GM21619 (cell line): ENCODE measurements around the gene OTUD5.
"Not testable (repeated sequence)": the region's sequence is repeated elsewhere in the genome, so short reads cannot be mapped to it uniquely, and the experiment has no call there.

Source experiments
- ATAC-seq: cut with Tn5 transposase; IDR thresholded peaks from one replicate; pipeline ENCODE4 v1.9.1; 2021; ENCODE audit not compliant: unreplicated experiment

The OTUD5 gene, protein sequence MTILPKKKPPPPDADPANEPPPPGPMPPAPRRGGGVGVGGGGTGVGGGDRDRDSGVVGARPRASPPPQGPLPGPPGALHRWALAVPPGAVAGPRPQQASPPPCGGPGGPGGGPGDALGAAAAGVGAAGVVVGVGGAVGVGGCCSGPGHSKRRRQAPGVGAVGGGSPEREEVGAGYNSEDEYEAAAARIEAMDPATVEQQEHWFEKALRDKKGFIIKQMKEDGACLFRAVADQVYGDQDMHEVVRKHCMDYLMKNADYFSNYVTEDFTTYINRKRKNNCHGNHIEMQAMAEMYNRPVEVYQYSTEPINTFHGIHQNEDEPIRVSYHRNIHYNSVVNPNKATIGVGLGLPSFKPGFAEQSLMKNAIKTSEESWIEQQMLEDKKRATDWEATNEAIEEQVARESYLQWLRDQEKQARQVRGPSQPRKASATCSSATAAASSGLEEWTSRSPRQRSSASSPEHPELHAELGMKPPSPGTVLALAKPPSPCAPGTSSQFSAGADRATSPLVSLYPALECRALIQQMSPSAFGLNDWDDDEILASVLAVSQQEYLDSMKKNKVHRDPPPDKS

DNA sequence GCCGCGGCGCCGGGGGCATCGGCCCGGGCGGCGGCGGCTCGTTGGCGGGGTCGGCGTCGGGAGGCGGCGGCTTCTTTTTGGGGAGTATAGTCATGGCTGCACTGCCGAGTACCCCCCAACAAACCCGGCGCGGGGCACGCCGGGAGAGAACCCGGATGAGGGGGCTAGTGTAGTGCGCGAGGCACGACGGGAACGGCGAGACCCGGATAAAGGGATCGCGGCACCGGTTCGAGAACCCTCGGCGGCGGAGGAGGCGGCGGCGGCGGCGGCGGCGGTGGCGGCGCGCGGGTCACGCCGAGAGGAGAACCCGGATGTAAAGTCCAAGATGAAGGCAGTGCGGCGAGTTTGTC, at the start of gene OTUD5:
Gene OTUD5 (minus strand): TSS at position 131 of the 350 bp plus-strand sequence. CDS start 37 bp downstream, at position 94.
- ATAC-seq: peak; percentile 42

DNA sequence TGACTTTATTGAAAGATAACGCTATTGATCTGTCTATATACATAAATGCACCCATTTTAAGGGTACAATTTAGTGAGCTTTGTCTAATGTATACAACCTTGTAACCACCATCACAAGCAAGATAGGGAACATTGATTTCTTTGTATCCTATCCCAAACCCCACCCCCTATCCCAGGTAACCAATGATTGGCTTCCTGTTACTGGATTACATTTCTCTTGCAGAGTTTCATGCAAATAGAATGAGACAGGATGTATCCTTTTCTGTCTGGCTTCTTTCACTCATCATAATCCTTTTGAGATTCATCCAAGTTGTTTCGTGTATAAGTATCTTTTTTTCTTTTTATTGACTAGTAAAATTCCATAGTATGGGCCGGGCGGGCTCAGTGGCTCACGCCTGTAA, 46.3 kb upstream of the OTUD5 start:
- ATAC-seq: no peak

DNA sequence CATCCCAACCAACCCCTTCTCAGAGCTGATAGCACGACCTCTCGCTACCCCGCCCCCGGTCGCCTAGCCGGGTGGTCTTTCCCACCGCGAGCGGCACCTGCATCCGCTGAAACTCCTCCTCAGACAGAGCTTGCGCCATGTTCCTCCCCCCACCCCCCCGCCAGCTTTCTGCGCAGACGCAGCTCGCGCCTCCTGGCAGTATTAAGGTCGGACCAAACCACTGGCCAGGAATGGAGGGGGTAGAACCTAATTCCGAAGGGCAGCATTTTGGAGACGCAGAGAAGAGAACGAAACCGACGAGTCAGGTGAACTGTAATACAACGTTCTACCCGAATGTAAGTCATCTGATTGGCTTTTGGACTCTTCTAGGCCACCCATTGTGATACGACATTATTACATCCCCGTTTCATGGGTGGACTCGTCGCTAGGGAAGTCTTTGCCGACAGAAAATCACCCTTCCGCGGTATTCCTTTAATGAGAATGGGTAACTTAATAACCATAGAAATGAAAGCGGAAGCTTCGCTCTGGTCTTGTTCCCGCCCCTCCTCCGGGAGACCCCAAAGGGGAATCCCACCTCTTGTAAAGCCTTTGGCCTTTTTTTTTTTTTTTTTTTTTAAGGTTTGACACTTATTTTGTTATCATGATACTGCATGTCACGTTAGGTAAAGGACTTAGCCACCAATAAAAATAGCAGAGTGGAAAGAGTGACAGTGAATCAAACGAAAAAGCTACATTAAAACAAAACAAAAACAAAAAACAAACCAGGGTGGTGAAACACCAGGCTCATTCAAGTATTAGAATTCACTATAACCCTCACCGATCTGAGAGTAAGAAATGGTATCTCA, 44.9 kb upstream of the OTUD5 start, which contains the start of gene GRIPAP1:
Gene GRIPAP1 (minus strand): TSS at position 174 of the 845 bp plus-strand sequence. CDS start 35 bp downstream, at position 139.
- ATAC-seq: peak; percentile 73

- peak; percentile 19 for ATAC-seq
Measured at GRCh38 chrX:49001521-49002090, 44.2 kb upstream of the OTUD5 start.

GRCh38 chrX:49000636-49001035, 43.2 kb upstream of the OTUD5 start:
- ATAC-seq: no peak

- ATAC-seq: no peak
Measured at GRCh38 chrX:48999030-48999429, 41.6 kb upstream of the OTUD5 start.

- no peak for ATAC-seq
Measured at GRCh38 chrX:48998391-48998790, 41.0 kb upstream of the OTUD5 start.

- ATAC-seq: no peak
Measured at GRCh38 chrX:48997865-48998264, 40.5 kb upstream of the OTUD5 start.

DNA sequence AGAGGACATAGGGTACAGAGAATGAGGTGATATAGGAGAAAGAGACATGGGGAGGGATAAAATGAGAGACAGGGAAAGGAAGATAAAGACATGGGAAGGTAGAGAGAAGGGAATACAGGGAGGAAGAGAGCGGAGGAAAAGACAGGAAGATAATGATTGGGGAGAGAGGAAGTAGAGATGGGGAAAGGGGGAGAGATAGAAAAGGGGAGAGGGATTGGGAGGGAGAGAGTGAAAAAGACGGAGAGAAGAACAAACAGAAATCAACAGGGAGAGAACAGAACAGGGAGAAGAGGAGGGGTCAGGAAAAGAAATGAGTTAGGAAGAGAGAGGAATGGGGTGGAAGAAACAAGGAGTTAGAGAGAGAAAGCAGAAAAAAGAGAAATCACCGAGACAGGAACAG, 40.0 kb upstream of the OTUD5 start:
- no peak for ATAC-seq

DNA sequence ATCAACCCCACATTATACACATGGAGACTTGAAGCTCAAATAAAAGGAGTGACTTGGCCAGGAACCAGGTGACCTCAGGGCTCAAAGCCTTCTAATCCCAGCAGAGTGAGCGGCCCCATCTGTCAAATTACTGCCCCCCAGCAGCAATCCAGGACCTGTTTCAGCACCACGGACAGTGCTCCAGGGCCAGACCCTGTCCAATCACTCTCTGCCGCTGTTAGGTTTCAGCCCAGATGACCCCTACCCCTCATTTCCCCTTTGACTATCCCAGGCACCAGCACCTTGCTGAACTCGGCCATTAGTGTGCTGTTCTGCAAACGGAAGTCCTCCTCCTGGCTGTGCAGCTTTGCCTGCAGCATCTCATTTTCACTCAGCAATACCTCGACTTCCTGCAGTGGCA, 39.6 kb upstream of the OTUD5 start:
- no peak for ATAC-seq

DNA sequence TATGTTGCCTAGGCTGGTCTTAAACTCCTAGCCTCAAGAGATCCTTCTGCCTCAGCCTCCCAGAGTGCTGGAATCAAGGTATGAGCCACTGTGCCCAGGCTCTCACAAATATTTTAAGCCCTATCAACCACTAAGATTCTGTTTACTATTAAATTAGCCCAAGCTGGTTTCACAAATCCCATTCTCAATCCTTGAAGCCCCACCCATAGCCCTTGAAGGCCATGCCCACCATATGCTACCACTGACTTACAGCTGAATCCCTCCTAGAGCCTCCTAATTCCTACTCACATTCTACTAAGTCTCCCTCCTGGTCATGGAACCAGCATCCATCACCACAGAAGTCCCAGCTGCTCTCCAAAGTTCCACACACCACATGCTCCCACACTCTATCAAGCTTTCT, 34.9 kb upstream of the OTUD5 start:
- ATAC-seq: no peak

GRCh38 chrX:48989483-48989882, 32.1 kb upstream of the OTUD5 start:
- ATAC-seq: no peak

GRCh38 chrX:48983896-48984295, 26.5 kb upstream of the OTUD5 start:
- ATAC-seq: no peak

- no peak for ATAC-seq
Measured at GRCh38 chrX:48983081-48983480, 25.7 kb upstream of the OTUD5 start.

GRCh38 chrX:48981178-48981577, 23.8 kb upstream of the OTUD5 start:
- no peak for ATAC-seq

- ATAC-seq: not testable (repeated sequence)
Measured at GRCh38 chrX:48980341-48980740, 22.9 kb upstream of the OTUD5 start.

DNA sequence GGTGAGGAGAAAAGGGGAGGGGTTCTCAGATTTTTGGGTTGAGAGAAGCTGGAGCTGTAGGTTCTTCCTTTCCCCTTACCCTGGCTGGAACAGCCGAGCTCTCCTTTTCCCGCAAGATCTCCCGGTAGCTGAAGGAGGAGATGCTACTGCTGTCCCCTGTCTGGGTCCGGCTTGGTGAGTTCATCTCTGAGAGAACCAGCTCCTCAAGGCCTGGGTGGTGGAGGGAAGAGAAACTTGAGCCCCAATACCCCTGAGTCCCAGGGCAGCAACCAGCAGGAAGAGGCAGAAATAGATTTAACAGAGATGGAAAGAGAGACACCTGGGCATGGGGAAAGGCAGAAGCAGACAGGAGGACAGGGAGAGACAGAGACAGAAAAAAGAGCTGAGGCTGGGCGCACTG, 20.8 kb upstream of the OTUD5 start:
- no peak for ATAC-seq

GRCh38 chrX:48976086-48976485, 18.7 kb upstream of the OTUD5 start:
- ATAC-seq: no peak

- no peak for ATAC-seq
Measured at GRCh38 chrX:48975541-48975940, 18.1 kb upstream of the OTUD5 start.

DNA sequence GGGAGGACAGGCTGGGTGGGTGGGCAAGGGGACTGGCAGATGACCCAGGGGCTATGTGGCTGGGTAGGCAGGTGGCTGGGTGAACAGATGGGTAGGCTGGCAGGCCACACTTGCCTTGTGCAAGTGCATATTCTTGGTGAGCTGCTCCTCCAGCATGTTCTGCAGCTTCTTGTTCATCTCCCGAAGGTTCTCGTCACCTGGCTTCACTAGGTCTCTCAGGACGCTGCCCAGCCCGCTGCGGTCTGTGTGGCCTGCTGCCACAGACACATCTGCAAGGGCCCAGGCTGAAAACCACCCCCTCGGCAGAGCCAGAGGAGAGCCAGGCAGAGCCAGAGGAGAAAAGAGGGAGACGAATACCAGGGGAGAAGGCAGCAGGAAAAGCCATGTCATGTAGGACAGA, 17.6 kb upstream of the OTUD5 start:
- no peak for ATAC-seq

- ATAC-seq: no peak
Measured at GRCh38 chrX:48974574-48974973, 17.2 kb upstream of the OTUD5 start.
